Measurements from ENCODE around the gene SLC9A5.

The SLC9A5 gene

DNA sequence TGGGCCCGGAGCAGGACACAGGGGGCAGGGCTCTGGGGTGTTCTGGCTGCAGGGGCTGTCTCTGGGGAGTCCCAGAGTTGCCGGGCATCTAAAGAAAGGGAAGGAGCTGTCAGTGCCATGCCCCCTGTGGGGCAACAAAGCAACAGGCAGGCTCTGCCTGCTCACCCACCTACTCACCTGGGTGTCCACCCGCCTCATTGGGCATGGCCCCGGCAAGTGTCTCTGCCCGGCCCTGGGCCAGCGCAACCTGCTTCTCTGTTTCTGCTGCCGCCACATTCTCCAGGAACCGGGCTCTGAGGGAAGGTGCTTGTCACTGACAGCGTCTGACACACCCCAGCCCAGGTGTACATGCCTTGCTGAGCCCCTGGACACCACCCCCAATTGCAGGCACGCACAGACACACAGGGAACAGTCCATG lies 14.6 kb upstream of the SLC9A5 start:
- no peak overlapping the region for H4K12ac ChIP-seq (ENCODE audit: low read depth, low read length)
- no peak overlapping the region for H2BK120ac ChIP-seq (ENCODE audit: insufficient read depth, low read length, poor library complexity)
- H3K9ac ChIP-seq (ENCODE audit: low read length), result no peak overlapping the region
- no peak overlapping the region for H3K4me3 ChIP-seq (ENCODE audit: low read depth, low read length)
- H3K4ac ChIP-seq (ENCODE audit: low read depth, low read length), result no peak overlapping the region
- no peaks in the 10 kb centered on the region for H3K27me3 ChIP-seq (ENCODE audit: insufficient read depth, low read length)
- peaks cover 60 to 62% of the 10 kb centered on the region in 2 experiments for H3K36me3 ChIP-seq (ENCODE audit: control insufficient read depth in 1 of 2, insufficient read depth in 2 of 2, low read length in 2 of 2)
- H3K79me2 ChIP-seq (ENCODE audit: control insufficient read depth, insufficient read depth, low read length, poor library complexity), result no peaks in the 10 kb centered on the region
- H3K9me3 ChIP-seq (ENCODE audit: insufficient read depth, low read depth, low read length), result no peaks in the 10 kb centered on the region
- H2AFZ ChIP-seq (ENCODE audit: insufficient read depth, low read length, poor library complexity), result no peak overlapping the region
- no CpG with 5 or more reads among the region's 10 CpGs for WGBS (ENCODE audit: extremely low coverage, insufficient coverage, insufficient read length)
- H2AK5ac ChIP-seq (ENCODE audit: low read length), result no peak overlapping the region
- H4K91ac ChIP-seq (ENCODE audit: low read depth, low read length), result no peak overlapping the region
- no peak overlapping the region for H3K14ac ChIP-seq (ENCODE audit: low read length)
- H3K4me1 ChIP-seq (ENCODE audit: control insufficient read depth in 1 of 2, insufficient read depth in 2 of 2, low read length in 2 of 2), result no peaks in the 10 kb centered on the region
- DNase-seq, result no peak
- no peak overlapping the region for H2BK12ac ChIP-seq (ENCODE audit: low read length)
- no peak overlapping the region for H3K18ac ChIP-seq (ENCODE audit: low read length)
- no peak overlapping the region for H2BK5ac ChIP-seq (ENCODE audit: low read depth, low read length, poor library complexity)
- H3K4me2 ChIP-seq (ENCODE audit: low read length), result no peak overlapping the region
- H3K27ac ChIP-seq (ENCODE audit: low read depth, low read length), result no peak overlapping the region
- no peaks in the 10 kb centered on the region for H3K79me1 ChIP-seq (ENCODE audit: low read length)
- H3K23ac ChIP-seq (ENCODE audit: low read length), result no peak overlapping the region
- H4K8ac ChIP-seq (ENCODE audit: low read depth, low read length), result no peak overlapping the region

DNA sequence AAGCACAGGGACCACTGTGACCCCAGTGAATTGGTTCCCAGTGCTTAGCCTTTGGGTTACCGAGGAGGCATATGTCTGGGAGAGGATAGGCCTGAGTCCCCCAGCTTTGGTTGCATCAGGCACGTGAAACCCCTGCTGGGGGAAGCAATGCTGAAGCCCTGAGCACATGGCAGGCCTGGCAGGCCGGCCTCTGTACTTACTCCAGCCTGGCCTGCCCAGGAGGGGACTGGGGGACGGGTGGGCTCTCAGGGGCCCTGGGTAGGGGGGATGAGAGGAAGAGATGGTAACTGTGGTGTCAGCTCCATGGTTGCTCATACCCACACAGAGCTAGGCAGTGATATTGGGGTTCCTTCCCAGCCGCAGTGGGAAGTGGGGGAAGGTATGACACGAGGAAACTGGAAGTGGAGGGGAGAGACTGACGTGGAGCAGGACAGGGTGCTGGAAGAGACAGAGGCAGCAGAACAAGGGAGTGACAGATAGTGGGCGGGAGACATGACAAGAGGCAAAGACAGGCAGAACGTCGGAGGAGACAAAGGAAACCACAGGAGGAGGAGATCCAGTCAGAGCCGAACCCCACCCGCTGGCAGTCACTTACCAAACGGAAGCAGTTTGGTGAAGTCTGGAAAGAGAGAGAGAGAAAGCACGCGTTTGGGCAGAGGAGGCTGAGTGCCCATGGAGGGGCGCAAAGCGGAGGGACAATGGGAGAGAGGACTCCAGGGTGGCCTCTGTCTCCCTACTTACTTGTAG lies 12.8 kb upstream of the SLC9A5 start:
- H2BK12ac ChIP-seq (ENCODE audit: low read length), result peak overlapping the region; percentile 37
- no peak overlapping the region for H2AFZ ChIP-seq (ENCODE audit: insufficient read depth, low read length, poor library complexity)
- no peak overlapping the region for H2BK120ac ChIP-seq (ENCODE audit: insufficient read depth, low read length, poor library complexity)
- H2AK5ac ChIP-seq (ENCODE audit: low read length), result no peak overlapping the region
- peaks cover 6 to 7% of the 10 kb centered on the region in 2 experiments for H3K4me1 ChIP-seq (ENCODE audit: control insufficient read depth in 1 of 2, insufficient read depth in 2 of 2, low read length in 2 of 2)
- H3K4me3 ChIP-seq (ENCODE audit: low read depth, low read length), result no peak overlapping the region
- no peak overlapping the region for H3K18ac ChIP-seq (ENCODE audit: low read length)
- H3K27me3 ChIP-seq (ENCODE audit: insufficient read depth, low read length), result no peaks in the 10 kb centered on the region
- no peak overlapping the region for H4K12ac ChIP-seq (ENCODE audit: low read depth, low read length)
- H3K4me2 ChIP-seq (ENCODE audit: low read length), result no peak overlapping the region
- H4K91ac ChIP-seq (ENCODE audit: low read depth, low read length), result no peak overlapping the region
- H3K4ac ChIP-seq (ENCODE audit: low read depth, low read length), result no peak overlapping the region
- no peak overlapping the region for H4K8ac ChIP-seq (ENCODE audit: low read depth, low read length)
- peaks cover 6% of the 10 kb centered on the region for H3K79me1 ChIP-seq (ENCODE audit: low read length)
- no peak overlapping the region for H3K14ac ChIP-seq (ENCODE audit: low read length)
- DNase-seq, result no peak
- peaks cover 2% of the 10 kb centered on the region for H3K79me2 ChIP-seq (ENCODE audit: control insufficient read depth, insufficient read depth, low read length, poor library complexity)
- H3K9ac ChIP-seq (ENCODE audit: low read length), result no peak overlapping the region
- no peak overlapping the region for H3K27ac ChIP-seq (ENCODE audit: low read depth, low read length)
- no peak overlapping the region for H2BK5ac ChIP-seq (ENCODE audit: low read depth, low read length, poor library complexity)
- H3K23ac ChIP-seq (ENCODE audit: low read length), result no peak overlapping the region
- no peaks in the 10 kb centered on the region for H3K9me3 ChIP-seq (ENCODE audit: insufficient read depth, low read depth, low read length)
- peaks cover 42 to 44% of the 10 kb centered on the region in 2 experiments for H3K36me3 ChIP-seq (ENCODE audit: control insufficient read depth in 1 of 2, insufficient read depth in 2 of 2, low read length in 2 of 2)
- no CpG with 5 or more reads among the region's 17 CpGs for WGBS (ENCODE audit: extremely low coverage, insufficient coverage, insufficient read length)

DNA sequence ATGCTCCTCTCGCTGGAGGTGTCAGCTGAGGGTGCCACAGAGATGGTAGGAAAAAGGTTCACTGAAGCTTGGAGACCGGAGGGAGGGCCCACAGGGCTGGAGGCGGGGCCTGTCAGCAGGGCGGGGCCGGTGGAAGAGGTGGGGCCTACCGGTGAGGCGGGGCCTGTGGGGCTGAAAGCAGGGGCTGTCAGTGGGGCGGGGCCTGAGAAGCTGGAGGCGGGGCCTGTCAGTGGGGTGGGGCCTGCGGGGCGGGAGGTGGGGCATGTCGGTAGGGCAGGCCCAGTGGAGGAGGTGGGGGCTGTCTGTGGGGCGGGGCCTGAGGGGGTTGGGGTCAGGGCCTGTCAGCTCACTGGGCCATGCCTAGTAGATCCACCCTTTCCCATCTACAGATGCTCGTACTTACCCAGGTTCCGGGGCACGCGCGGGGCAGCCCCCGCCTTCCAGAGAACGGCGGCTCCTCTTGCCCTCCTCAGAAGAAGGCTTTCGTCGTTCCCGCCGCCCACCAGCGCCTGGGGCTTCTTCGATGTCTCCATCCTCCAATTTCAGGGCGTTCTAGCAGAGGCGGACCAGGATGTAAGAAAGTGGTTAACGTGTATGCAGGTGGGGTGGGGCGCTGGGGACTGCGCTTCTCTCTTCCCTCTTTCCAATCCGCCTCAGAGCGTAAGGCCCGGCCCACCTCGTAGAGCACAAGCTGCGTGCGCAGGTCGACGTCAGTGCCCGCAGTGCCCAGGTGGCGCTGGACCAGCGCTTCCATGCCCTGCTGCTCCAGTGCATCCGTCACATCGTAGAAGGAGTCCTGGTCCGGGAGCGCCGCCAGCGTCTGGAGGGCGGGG lies 12.0 kb upstream of the SLC9A5 start:
- no CpG with 5 or more reads among the region's 50 CpGs for WGBS (ENCODE audit: extremely low coverage, insufficient coverage, insufficient read length)
- H3K4me3 ChIP-seq (ENCODE audit: low read depth, low read length), result no peak overlapping the region
- DNase-seq, result peak; percentile 34 to 42
- H2BK5ac ChIP-seq (ENCODE audit: low read depth, low read length, poor library complexity), result no peak overlapping the region
- H3K79me1 ChIP-seq (ENCODE audit: low read length), result peaks cover 13% of the 10 kb centered on the region
- no peak overlapping the region for H3K4ac ChIP-seq (ENCODE audit: low read depth, low read length)
- no peak overlapping the region for H2BK12ac ChIP-seq (ENCODE audit: low read length)
- H3K9me3 ChIP-seq (ENCODE audit: insufficient read depth, low read depth, low read length), result no peaks in the 10 kb centered on the region
- no peak overlapping the region for H3K14ac ChIP-seq (ENCODE audit: low read length)
- no peak overlapping the region for H2AFZ ChIP-seq (ENCODE audit: insufficient read depth, low read length, poor library complexity)
- H3K18ac ChIP-seq (ENCODE audit: low read length), result no peak overlapping the region
- no peak overlapping the region for H2BK120ac ChIP-seq (ENCODE audit: insufficient read depth, low read length, poor library complexity)
- H4K12ac ChIP-seq (ENCODE audit: low read depth, low read length), result no peak overlapping the region
- no peak overlapping the region for H2AK5ac ChIP-seq (ENCODE audit: low read length)
- no peak overlapping the region for H3K27ac ChIP-seq (ENCODE audit: low read depth, low read length)
- H4K91ac ChIP-seq (ENCODE audit: low read depth, low read length), result no peak overlapping the region
- H3K4me2 ChIP-seq (ENCODE audit: low read length), result no peak overlapping the region
- peaks cover 35 to 36% of the 10 kb centered on the region in 2 experiments for H3K36me3 ChIP-seq (ENCODE audit: control insufficient read depth in 1 of 2, insufficient read depth in 2 of 2, low read length in 2 of 2)
- H3K9ac ChIP-seq (ENCODE audit: low read length), result no peak overlapping the region
- peaks cover 14 to 15% of the 10 kb centered on the region in 2 experiments for H3K4me1 ChIP-seq (ENCODE audit: control insufficient read depth in 1 of 2, insufficient read depth in 2 of 2, low read length in 2 of 2)
- no peaks in the 10 kb centered on the region for H3K27me3 ChIP-seq (ENCODE audit: insufficient read depth, low read length)
- no peak overlapping the region for H3K23ac ChIP-seq (ENCODE audit: low read length)
- peaks cover 2% of the 10 kb centered on the region for H3K79me2 ChIP-seq (ENCODE audit: control insufficient read depth, insufficient read depth, low read length, poor library complexity)
- no peak overlapping the region for H4K8ac ChIP-seq (ENCODE audit: low read depth, low read length)

DNA sequence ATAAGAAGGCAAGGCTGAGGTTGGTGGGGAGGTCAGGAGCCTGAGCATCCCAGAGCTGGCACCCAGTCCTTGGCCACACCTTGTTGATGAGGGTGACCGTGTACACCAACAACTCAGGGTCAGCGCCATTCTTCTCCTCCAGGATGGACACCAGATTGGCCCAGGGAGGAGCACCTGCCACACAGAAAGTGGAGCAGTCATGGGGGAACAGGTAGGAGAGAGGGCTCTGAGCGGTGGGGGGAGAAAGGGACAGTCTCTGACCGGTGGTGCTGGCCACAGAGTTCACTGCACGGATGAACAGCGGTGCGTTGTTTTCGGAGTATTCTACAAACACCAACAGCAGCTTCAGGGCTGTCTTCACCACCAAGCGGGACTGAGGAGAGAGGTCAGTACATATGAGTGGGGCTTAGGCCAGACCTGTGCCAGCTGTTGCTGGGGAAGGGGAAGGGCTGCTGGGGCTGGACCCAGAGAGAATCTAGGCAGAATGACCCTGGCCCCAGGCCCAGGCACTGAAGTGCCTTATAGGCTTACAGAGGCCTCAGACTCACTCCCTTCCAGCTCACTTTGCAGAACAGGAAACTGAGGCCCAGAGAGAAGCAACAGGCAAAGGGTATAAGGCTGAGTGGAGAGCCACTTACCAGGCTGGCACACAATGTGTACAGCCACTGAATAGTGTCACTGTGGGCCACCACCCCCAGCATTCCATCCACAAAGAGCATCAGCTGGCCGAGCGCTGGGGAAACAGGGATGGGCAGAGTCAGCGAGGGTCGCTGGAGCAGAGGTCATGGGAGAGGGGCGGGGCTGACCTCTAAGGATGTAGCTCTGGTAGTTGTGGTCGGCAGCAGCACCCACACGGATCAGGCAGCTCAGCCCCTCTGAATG lies 11.1 kb upstream of the SLC9A5 start:
- Histone ChIP-seq H3K4me3 (ENCODE audit: low read depth, low read length) (no peak overlapping the region), H4K91ac (ENCODE audit: low read depth, low read length) (no peak overlapping the region), H3K27me3 (ENCODE audit: insufficient read depth, low read length) (no peaks in the 10 kb centered on the region), H2BK120ac (ENCODE audit: insufficient read depth, low read length, poor library complexity) (no peak overlapping the region), H3K4me2 (ENCODE audit: low read length) (no peak overlapping the region), H2BK12ac (ENCODE audit: low read length) (no peak overlapping the region), H3K79me1 (ENCODE audit: low read length) (peaks cover 16% of the 10 kb centered on the region), H3K36me3 (ENCODE audit: control insufficient read depth in 1 of 2, insufficient read depth in 2 of 2, low read length in 2 of 2) (peaks cover 32 to 33% of the 10 kb centered on the region in 2 experiments), H4K8ac (ENCODE audit: low read depth, low read length) (no peak overlapping the region), H2AFZ (ENCODE audit: insufficient read depth, low read length, poor library complexity) (no peak overlapping the region), H3K18ac (ENCODE audit: low read length) (no peak overlapping the region), H2AK5ac (ENCODE audit: low read length) (no peak overlapping the region), H3K27ac (ENCODE audit: low read depth, low read length) (no peak overlapping the region), H2BK5ac (ENCODE audit: low read depth, low read length, poor library complexity) (no peak overlapping the region), H3K79me2 (ENCODE audit: control insufficient read depth, insufficient read depth, low read length, poor library complexity) (peaks cover 2% of the 10 kb centered on the region), H3K14ac (ENCODE audit: low read length) (no peak overlapping the region), H3K4ac (ENCODE audit: low read depth, low read length) (no peak overlapping the region), H3K9ac (ENCODE audit: low read length) (no peak overlapping the region), H3K4me1 (ENCODE audit: control insufficient read depth in 1 of 2, insufficient read depth in 2 of 2, low read length in 2 of 2) (peaks cover 20 to 23% of the 10 kb centered on the region in 2 experiments), H3K23ac (ENCODE audit: low read length) (no peak overlapping the region), H3K9me3 (ENCODE audit: insufficient read depth, low read depth, low read length) (no peaks in the 10 kb centered on the region), H4K12ac (ENCODE audit: low read depth, low read length) (no peak overlapping the region)
- no CpG with 5 or more reads among the region's 16 CpGs for WGBS (ENCODE audit: extremely low coverage, insufficient coverage, insufficient read length)
- DNase-seq, result no peak
